ENCODE results near the gene TRABD2A. TPM values are rescaled to one million over a fixed set of nuclear protein-coding genes. Genes with fewer than 3 reads are reported as not detected.

The TRABD2A gene
- total RNA-seq, 3 donors from 2014 or later: 2.2 to 7.4 (median 5.6) TPM

DNA sequence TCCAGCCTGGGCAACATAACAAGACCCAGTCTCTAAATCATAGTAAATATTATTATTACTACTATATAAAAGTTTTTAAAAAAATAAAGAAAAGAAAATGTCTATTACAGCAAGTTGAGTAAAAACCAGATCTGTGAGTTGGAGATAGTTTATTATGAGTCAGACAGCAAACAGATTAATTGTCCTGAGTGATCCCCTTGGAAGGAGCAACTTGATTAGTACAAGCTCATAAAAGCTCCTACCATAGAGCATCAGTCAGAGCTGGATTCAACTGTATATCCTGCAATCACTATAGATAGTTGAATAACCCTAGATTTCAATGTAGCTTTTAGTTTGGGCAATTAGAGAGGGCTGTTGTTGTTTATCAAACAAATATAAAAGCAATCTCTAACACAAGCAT is 84.1 kb downstream of the TRABD2A start:
- Histone ChIP-seq H3K36me3 (no peaks in the 10 kb centered on the region), H3K9me3 (peaks cover 0 to 5% of the 10 kb centered on the region in 2 donors), H3K27ac (no peak overlapping the region), H3K4me1 (no peaks in the 10 kb centered on the region), H3K4me3 (no peak overlapping the region), H3K27me3 (no peaks in the 10 kb centered on the region)
- no peak for DNase-seq (ENCODE audit: low spot score in 2 of 2)
- intact Hi-C loops (cut with DNase I; ENCODE audit: low total_unique reads): no loop called here
- TF ChIP-seq POLR2AphosphoS5 (IDR thresholded peaks at IDR 0.05): no peak
- no peak for TF ChIP-seq POLR2A (IDR thresholded peaks at IDR 0.05)
- no peak for TF ChIP-seq CTCF (IDR thresholded peaks at IDR 0.05)

DNA sequence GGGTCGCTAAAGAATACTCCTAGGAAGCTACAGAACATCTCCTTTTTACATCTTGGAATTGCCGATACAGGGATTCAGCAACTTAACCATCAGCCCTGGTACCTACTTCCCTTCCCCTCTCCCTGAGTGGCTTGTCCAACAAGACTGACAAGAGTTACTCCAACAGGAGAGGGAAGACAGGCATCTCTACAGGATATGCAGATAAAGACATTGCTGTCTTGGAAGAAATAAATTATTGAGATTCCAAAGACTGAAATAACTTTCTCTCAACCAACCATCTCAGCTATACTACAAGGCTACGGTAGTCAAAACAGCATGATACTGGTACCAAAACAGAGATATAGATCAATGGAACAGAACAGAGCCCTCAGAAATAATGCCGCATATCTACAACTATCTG is 87.2 kb downstream of the TRABD2A start:
- TF ChIP-seq POLR2A (IDR thresholded peaks at IDR 0.05) (no peak), CTCF (IDR thresholded peaks at IDR 0.05) (no peak), POLR2AphosphoS5 (IDR thresholded peaks at IDR 0.05) (no peak)
- intact Hi-C loops (cut with DNase I; ENCODE audit: low total_unique reads): no loop called here

GRCh38 chr2:84792856-84793522 is 87.9 kb downstream of the TRABD2A start:
- H3K4me3 ChIP-seq: no peak overlapping the region
- no peaks in the 10 kb centered on the region for H3K36me3 ChIP-seq
- DNase-seq (ENCODE audit: low spot score in 2 of 2): no peak
- H3K27ac ChIP-seq: no peak overlapping the region
- intact Hi-C loops (cut with DNase I; ENCODE audit: low total_unique reads): no loop called here
- no peaks in the 10 kb centered on the region for H3K27me3 ChIP-seq
- no peaks in the 10 kb centered on the region for H3K4me1 ChIP-seq
- TF ChIP-seq POLR2AphosphoS5 (IDR thresholded peaks at IDR 0.05) (no peak), POLR2A (IDR thresholded peaks at IDR 0.05) (no peak), CTCF (IDR thresholded peaks at IDR 0.05) (no peak)
- H3K9me3 ChIP-seq: no peaks in the 10 kb centered on the region

More for the DNA sequence above, 87.2 kb downstream of the TRABD2A start:
- no peak for DNase-seq (ENCODE audit: low spot score in 2 of 2)
- H3K36me3 ChIP-seq: no peaks in the 10 kb centered on the region
- no peaks in the 10 kb centered on the region for H3K27me3 ChIP-seq
- H3K4me1 ChIP-seq: no peaks in the 10 kb centered on the region
- no peaks in the 10 kb centered on the region for H3K9me3 ChIP-seq
- H3K27ac ChIP-seq: no peak overlapping the region
- H3K4me3 ChIP-seq: no peak overlapping the region

DNA sequence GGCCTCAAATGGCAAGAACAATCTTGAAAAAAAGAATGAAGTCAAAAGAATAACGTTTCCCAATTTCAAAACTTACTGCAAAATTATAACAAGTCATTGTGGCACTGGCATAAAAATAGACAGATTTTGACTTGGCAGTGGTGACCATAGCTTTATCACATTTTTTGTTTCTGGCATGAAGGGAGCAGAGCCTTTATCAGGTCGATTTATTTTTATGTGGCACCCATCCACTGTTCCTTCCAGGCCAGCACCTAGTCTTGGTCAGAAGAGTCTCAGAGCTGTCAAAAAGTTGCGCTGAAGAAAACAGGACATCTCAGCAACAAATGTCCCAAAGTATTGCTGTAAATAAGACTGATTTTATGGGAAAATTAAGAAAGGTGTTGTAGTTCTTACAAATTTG is 92.4 kb downstream of the TRABD2A start:
- no peaks in the 10 kb centered on the region for H3K4me1 ChIP-seq
- H3K9me3 ChIP-seq: no peaks in the 10 kb centered on the region
- H3K27ac ChIP-seq: no peak overlapping the region
- no peaks in the 10 kb centered on the region for H3K27me3 ChIP-seq
- intact Hi-C loops (cut with DNase I; ENCODE audit: low total_unique reads): no loop called here
- H3K4me3 ChIP-seq: no peak overlapping the region
- no peaks in the 10 kb centered on the region for H3K36me3 ChIP-seq
- DNase-seq (ENCODE audit: low spot score in 2 of 2): no peak
- TF ChIP-seq CTCF (IDR thresholded peaks at IDR 0.05): no peak

- no peaks in the 10 kb centered on the region for H3K9me3 ChIP-seq
- intact Hi-C loops (cut with DNase I; ENCODE audit: low total_unique reads): no loop called here
- no peaks in the 10 kb centered on the region for H3K4me1 ChIP-seq
- no peak overlapping the region for H3K4me3 ChIP-seq
- H3K27me3 ChIP-seq: no peaks in the 10 kb centered on the region
- no peaks in the 10 kb centered on the region for H3K36me3 ChIP-seq
- DNase-seq (ENCODE audit: low spot score in 2 of 2): no peak
- H3K27ac ChIP-seq: no peak overlapping the region
- TF ChIP-seq POLR2AphosphoS5 (IDR thresholded peaks at IDR 0.05) (no peak), POLR2A (IDR thresholded peaks at IDR 0.05) (no peak), CTCF (IDR thresholded peaks at IDR 0.05) (no peak)
These were observed 92.9 kb downstream of the TRABD2A start for GRCh38 chr2:84788027-84788426.

Measured in breast epithelium (tissue), 4 donors.